Endothelial cell of umbilical vein (primary cell): ENCODE data around the gene NEK7. TPM values are rescaled to one million over a fixed set of nuclear protein-coding genes. Genes with fewer than 3 reads are reported as not detected.

ENCODE experiments used
- BruUV-seq: library from RNA; stranded (reverse); fragments of 400-500 nt; replicated peaks from 2 replicates; lab custom pipeline; 2021; lab: Mats Ljungman, UMichigan
- CTCF ChIA-PET: fragments of 300-600, 350-600 bp; sonication (Branson Sonifier 250); formaldehyde crosslinking; loops from one replicate; lab custom pipeline; 2021; ENCODE audit warnings: antibody characterized with exemption, inconsistent platforms; lab: Charles Lee
- POLR2A ChIA-PET: fragments of 300-600, 350-600 bp; sonication (Branson Sonifier 250); formaldehyde crosslinking; loops from one replicate; lab custom pipeline; 2021; ENCODE audit warnings: antibody characterized with exemption, inconsistent platforms; lab: Charles Lee
- DNase-seq: peaks from one replicate; pipeline ENCODE4 v3.0.0-alpha.2; 2011; ENCODE audit warnings: low read depth, low spot score
- FAIRE-seq: peaks from 2 replicates; lab custom pipeline; 2011; peaks lifted over from hg19 to GRCh38; lab: Jason Lieb, UNC
- H2AFZ ChIP-seq: 2 replicates; pipeline ENCODE4 v1.6.0; 2012; ENCODE audit warnings: low read depth, low read length, control low read depth, inconsistent platforms
- H3K27ac ChIP-seq: 2 replicates; pipeline ENCODE4 v1.5.1; 2011; ENCODE audit warnings: low read depth, mild to moderate bottlenecking, control low read depth, low read length, moderate library complexity; ENCODE audit not compliant: insufficient read depth
- H3K27me3 ChIP-seq, 2 experiments: 2 replicates each; pipeline versions ENCODE4 v1.6.0 to v1.6.1; 2011; ENCODE audit warnings: low read length in 2 of 2, mixed read lengths in 1 of 2; ENCODE audit not compliant: control insufficient read depth in 2 of 2, insufficient read depth in 2 of 2
- H3K36me3 ChIP-seq, 2 experiments: 2 replicates in 1 of 2; 3 replicates in 1 of 2; pipeline ENCODE4 v1.5.1; 2011; ENCODE audit warnings: low read length in 2 of 2, mild to moderate bottlenecking in 1 of 2, moderate library complexity in 1 of 2; ENCODE audit not compliant: control insufficient read depth in 2 of 2, insufficient read depth in 2 of 2; ENCODE audit errors: extremely low read depth in 1 of 2
- H3K4me1 ChIP-seq: 3 replicates; pipeline ENCODE4 v1.5.1; 2011; ENCODE audit warnings: mild to moderate bottlenecking, low read length; ENCODE audit not compliant: control insufficient read depth, insufficient read depth; ENCODE audit errors: extremely low read depth
- H3K4me2 ChIP-seq: 2 replicates; pipeline ENCODE4 v1.6.1; 2011; ENCODE audit warnings: low read length, control low read depth, mixed read lengths; ENCODE audit not compliant: insufficient read depth
- H3K4me3 ChIP-seq, 3 experiments: fragments of 200-600 bp in 1 of 3; sonication (generic), shearing (Covaris generic) in 1 of 3; replicated peaks in 1 of 3; 2 replicates each; pipeline ENCODE4 v1.5.1; 2011 to 2016; ENCODE audit warnings: control low read depth in 3 of 3, low read length in 3 of 3, mild to moderate bottlenecking in 2 of 3, inconsistent platforms in 1 of 3, low read depth in 1 of 3, moderate library complexity in 1 of 3; ENCODE audit not compliant: insufficient read depth in 1 of 3
- H3K79me2 ChIP-seq: 2 replicates; pipeline ENCODE4 v1.6.0; 2012; ENCODE audit warnings: low read length, inconsistent platforms; ENCODE audit not compliant: control insufficient read depth, insufficient read depth
- H3K9ac ChIP-seq: replicated peaks from 2 replicates; pipeline ENCODE3; 2011; ENCODE audit warnings: low read length, control low read depth; ENCODE audit not compliant: insufficient read depth; ENCODE audit errors: extremely low read depth
- H3K9me1 ChIP-seq: replicated peaks from 3 replicates; pipeline ENCODE4 v1.6.0; 2011; ENCODE audit warnings: mild to moderate bottlenecking, low read length; ENCODE audit not compliant: control insufficient read depth, insufficient read depth; ENCODE audit errors: extremely low read depth
- H3K9me3 ChIP-seq: replicated peaks from 2 replicates; pipeline ENCODE4 v1.5.1; 2012; ENCODE audit warnings: low read length, inconsistent platforms; ENCODE audit not compliant: control insufficient read depth, insufficient read depth
- H4K20me1 ChIP-seq: replicated peaks from 2 replicates; pipeline ENCODE3; 2011; ENCODE audit warnings: mild to moderate bottlenecking, low read length; ENCODE audit not compliant: control insufficient read depth, insufficient read depth; ENCODE audit errors: extremely low read depth
- FOS ChIP-seq: IDR thresholded peaks from 2 replicates; pipeline ENCODE4 v1.6.1; 2011; ENCODE audit warnings: mild to moderate bottlenecking, low read length, moderate library complexity, borderline replicate concordance; ENCODE audit not compliant: insufficient read depth
- GATA2 ChIP-seq: IDR thresholded peaks from 2 replicates; pipeline ENCODE4 v1.7.0; 2011; ENCODE audit warnings: low read depth, mild to moderate bottlenecking, moderate library complexity, mixed read lengths, low read length; ENCODE audit not compliant: insufficient read length, insufficient read depth
- JUN ChIP-seq: IDR thresholded peaks from 2 replicates; pipeline ENCODE4 v1.6.1; 2011; ENCODE audit warnings: borderline replicate concordance, low read depth; ENCODE audit not compliant: insufficient read length, insufficient read depth
- POLR2A ChIP-seq: IDR thresholded peaks from 2 replicates; pipeline ENCODE4 v1.6.1; 2012; ENCODE audit warnings: low read depth, mild to moderate bottlenecking, control low read depth, low read length
- dilution Hi-C: fragments of 300-500 bp; cut with MboI; formaldehyde crosslinking; loops from one replicate; pipeline ENCODE4 v1.15.0; 2019; ENCODE audit warnings: low sequenced_read_pairs; ENCODE audit not compliant: extremely low pct_ligation_motif_present
- intact Hi-C: fragments of 100-400 bp; cut with micrococcal nuclease; formaldehyde crosslinking; loops from one replicate; pipeline ENCODE4 v1.10.0; 2022
- polyA plus RNA-seq, 4 experiments: library from polyadenylated mRNA; depleted of rRNA in 3 of 4; stranded (reverse) in 3 of 4; unstranded in 1 of 4; fragments of >200 nt; gene quantifications; 2 replicates each; pipeline versions ENCODE4 v1.2.1 to v1.2.3, GENCODE V29; 2011 to 2012; ENCODE audit warnings: missing spikeins in 1 of 4
- total RNA-seq: library from RNA; stranded (reverse); gene quantifications from 2 replicates; pipeline ENCODE4 v1.2.3, GENCODE V29; 2021

NEK7 gene
- total and polyA plus RNA-seq, 2 donors (not counting 3 experiments of a cell fraction or from before 2014, with no cell fraction given): 22.6 to 45.7 TPM

DNA sequence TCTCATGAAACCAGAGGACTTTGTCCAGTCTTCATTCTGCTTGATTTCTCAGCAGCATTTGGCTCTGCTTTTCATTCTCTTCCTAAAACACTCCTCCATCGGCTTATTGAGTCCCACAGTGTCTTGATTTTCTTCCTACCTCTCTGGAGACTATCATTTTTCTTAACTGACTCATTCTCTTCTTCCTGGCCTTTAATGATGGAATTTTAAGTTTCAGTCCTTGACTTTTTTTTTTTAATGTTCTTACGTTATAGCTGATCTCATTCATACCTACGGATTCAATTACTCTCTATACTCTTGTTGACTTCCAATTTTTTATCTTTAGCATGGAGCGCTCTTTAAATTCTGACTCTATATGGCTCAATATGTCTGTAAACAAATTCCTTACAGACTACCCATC is 111.1 kb downstream of the NEK7 start:
- POLR2A ChIA-PET: no interaction called here
- TF ChIP-seq GATA2: no peak
- TF ChIP-seq FOS: peak; percentile 42
- Histone ChIP-seq H3K4me2 (peak overlapping the region; percentile 72), H3K9me1 (no peaks in the 10 kb centered on the region), H3K79me2 (peaks cover 17% of the 10 kb centered on the region), H3K27ac (peak overlapping the region; percentile 74), H3K4me3 (no peak overlapping the region), H3K27me3 (no peaks in the 10 kb centered on the region), H3K9me3 (no peaks in the 10 kb centered on the region), H3K9ac (peak overlapping the region; percentile 53), H2AFZ (no peak overlapping the region), H3K4me1 (peaks cover 68% of the 10 kb centered on the region), H4K20me1 (no peaks in the 10 kb centered on the region), H3K36me3 (no peaks in the 10 kb centered on the region)
- dilution Hi-C loops: no loop called here
- DNase-seq: peak; percentile 54
- CTCF ChIA-PET: interaction anchor here (1.2 kb wide), 1 partner anchor 11 kb away, joined by 4 read pairs; no protein-coding TSS in a partner anchor
- BruUV-seq: no TSS peak
- no peak for FAIRE-seq
- intact Hi-C loops: loop anchor here (2.0 to 5.0 kb wide), 3 partner anchors 181 to 351 kb away; partner anchors contain the start of gene LHX9

- Histone ChIP-seq H3K9me3 (no peaks in the 10 kb centered on the region), H3K9ac (peak overlapping the region; percentile 53), H3K36me3 (no peaks in the 10 kb centered on the region), H3K4me2 (peak overlapping the region; percentile 72), H4K20me1 (no peaks in the 10 kb centered on the region), H3K4me3 (no peak overlapping the region), H3K27ac (peak overlapping the region; percentile 74), H3K4me1 (peaks cover 79% of the 10 kb centered on the region), H2AFZ (no peak overlapping the region), H3K27me3 (no peaks in the 10 kb centered on the region), H3K9me1 (no peaks in the 10 kb centered on the region), H3K79me2 (peaks cover 21% of the 10 kb centered on the region)
- CTCF ChIA-PET: interaction anchor here (1.0 to 1.5 kb wide), 4 partner anchors 9 to 77 kb away, joined by 3 to 5 read pairs (median 4); no protein-coding TSS in a partner anchor
- intact Hi-C loops: loop anchor here (1.0 to 5.0 kb wide), 6 partner anchors 35 to 352 kb away; partner anchors contain the start of gene LHX9
- DNase-seq (peak; percentile 68), FAIRE-seq (peak; percentile 72)
- dilution Hi-C loops: no loop called here
- BruUV-seq: no TSS peak
- POLR2A ChIA-PET: interaction anchor here (1.0 kb wide), 1 partner anchor 48 kb away, joined by 3 read pairs; no protein-coding TSS in a partner anchor
- peak; percentile 52 for TF ChIP-seq JUN
- TF ChIP-seq FOS: peak; percentile 60
- no peak for TF ChIP-seq POLR2A
These were observed 112.2 kb downstream of the NEK7 start for GRCh38 chr1:198268784-198269645.
